ENCODE results near the gene BLZF1. TPM values are rescaled to one million over a fixed set of nuclear protein-coding genes. Genes with fewer than 3 reads are reported as not detected.

The BLZF1 gene
- total and polyA plus RNA-seq, 10 of the 15 experiments (the other 5 are each of a cell fraction or from before 2014, with no cell fraction given) = 5.1 to 11.9 (median 9.0) TPM

- TF ChIP-seq GABPA (IDR thresholded peaks at IDR 0.05; ENCODE audit: low read depth) (0 out of 2 replicates have a peak, but pooled peaks have one; percentile 39), EED (IDR thresholded peaks at IDR 0.05; ENCODE audit: low read depth) (peak; percentile 55; the same call in 1 of the 2 replicates), ATF2 (IDR thresholded peaks at IDR 0.05; ENCODE audit: low read length) (peak; percentile 77), IKZF2 (IDR thresholded peaks at IDR 0.05) (peak; percentile 24 to 71; a peak in 2 of 4 replicates), NBN (IDR thresholded peaks at IDR 0.05) (no peak), TCF12 (IDR thresholded peaks at IDR 0.05; ENCODE audit: low read depth, low read length) (no peak), ESRRA (IDR thresholded peaks at IDR 0.05; ENCODE audit: low read length) (no peak), MTA3 (IDR thresholded peaks at IDR 0.05; ENCODE audit: borderline replicate concordance, low read length) (peak; percentile 78; the same call in 1 of the 2 replicates), ATF7 (IDR thresholded peaks at IDR 0.05; ENCODE audit: low read depth) (peak; percentile 82), JUNB (IDR thresholded peaks at IDR 0.05) (peak; percentile 86), ETV6 (conservative IDR thresholded peaks at IDR 0.05 in 1 of 2, IDR thresholded peaks at IDR 0.05 in 1 of 2; ENCODE audit: borderline replicate concordance in 1 of 2, low read depth in 1 of 2) (peak in 1 of 2 experiments; percentile 68; a peak in 1 of 4 replicates), SKIL (IDR thresholded peaks at IDR 0.05; ENCODE audit: low read depth, poor library complexity, severe bottlenecking) (peak; percentile 61), MTA2 (IDR thresholded peaks at IDR 0.05; ENCODE audit: low read depth) (peak; percentile 70), DPF2 (IDR thresholded peaks at IDR 0.05) (peak; percentile 65), CBFB (IDR thresholded peaks at IDR 0.05; ENCODE audit: low read depth) (peak; percentile 75), CREB1 (IDR thresholded peaks at IDR 0.05; ENCODE audit: low read depth) (peak; percentile 77), CREM (IDR thresholded peaks at IDR 0.05; ENCODE audit: low read depth) (peak; percentile 72; the same call in 1 of the 2 replicates)
These were observed 4.8 kb upstream of the BLZF1 start (continued) for GRCh38 chr1:169363046-169363730.

Data from GM12878 (cell line).